H1 (cell line): Measurements from ENCODE around the gene SMTNL1.

Experiments used
- CTCF ChIP-seq, 3 experiments: IDR thresholded peaks; 1 replicate in 2 of 3; 2 replicates in 1 of 3; pipeline versions ENCODE4 v1.5.1 to v1.6.1; 2011; ENCODE audit warnings: low read length in 3 of 3, mild to moderate bottlenecking in 3 of 3, inconsistent platforms in 2 of 3, low read depth in 1 of 3, moderate library complexity in 1 of 3; ENCODE audit not compliant: insufficient read depth in 1 of 3; ENCODE audit errors: control extremely low read depth in 1 of 3
- JUN ChIP-seq: IDR thresholded peaks from 2 replicates; pipeline ENCODE4 v1.6.1; 2011; ENCODE audit warnings: low read depth, mild to moderate bottlenecking, improper control_type of control experiment, low read length
- POLR2AphosphoS5 ChIP-seq: IDR thresholded peaks from 2 replicates; pipeline ENCODE4 v1.6.1; 2011; ENCODE audit warnings: low read depth, low read length
- SP1 ChIP-seq: IDR thresholded peaks from 2 replicates; pipeline ENCODE4 v1.6.1; 2011; ENCODE audit warnings: low read depth, low read length

- TF ChIP-seq SP1 (no peak), JUN (no peak), CTCF (IDR thresholded peaks at IDR 0.05; ENCODE audit: control extremely low read depth in 1 of 3, insufficient read depth in 1 of 3, low read depth in 1 of 3, low read length in 3 of 3) (no peak), POLR2AphosphoS5 (no peak)
These were observed 24.5 kb upstream of the SMTNL1 start for GRCh38 chr11:57512646-57513451.
